H1 (cell line): ENCODE results near the gene SENP1. TPM values are rescaled to one million over a fixed set of nuclear protein-coding genes. Genes with fewer than 3 reads are reported as not detected.

ENCODE experiments used
- ATF3 ChIP-seq: IDR thresholded peaks from 2 replicates; pipeline ENCODE4 v1.6.1; 2011; ENCODE audit warnings: low read depth, mild to moderate bottlenecking, low read length; ENCODE audit not compliant: insufficient read depth
- CBX8 ChIP-seq: fragments of 300-800, 300-1000 bp; sonication (generic); IDR thresholded peaks from 2 replicates; pipeline ENCODE4 v1.7.1; 2016; ENCODE audit warnings: low read depth, low read length, borderline replicate concordance
- CHD7 ChIP-seq: fragments of 300-600 bp; sonication (generic); IDR thresholded peaks from 2 replicates; pipeline ENCODE4 v1.7.1; 2012; ENCODE audit warnings: low read length, moderate library complexity, mild to moderate bottlenecking, inconsistent platforms; ENCODE audit not compliant: insufficient replicate concordance
- POLR2AphosphoS5 ChIP-seq: IDR thresholded peaks from 2 replicates; pipeline ENCODE4 v1.6.1; 2011; ENCODE audit warnings: low read depth, low read length
- SRF ChIP-seq: IDR thresholded peaks from 2 replicates; pipeline ENCODE4 v1.6.1; 2011; ENCODE audit warnings: mild to moderate bottlenecking, low read depth, low read length, moderate library complexity
- TBP ChIP-seq: IDR thresholded peaks from 2 replicates; pipeline ENCODE4 v1.6.1; 2011; ENCODE audit warnings: low read depth, low read length, improper control_type of control experiment
- TEAD4 ChIP-seq: IDR thresholded peaks from 2 replicates; pipeline ENCODE4 v1.6.1; 2012; ENCODE audit warnings: low read depth, low read length, inconsistent platforms, mixed read lengths
- polyA plus RNA-seq, 7 experiments: library from polyadenylated mRNA; depleted of rRNA in 3 of 7; stranded (reverse) in 5 of 7; unstranded in 2 of 7; fragments of >200 nt in 5 of 7; fragments of 200-250 nt in 2 of 7; gene quantifications; 1 replicate in 5 of 7; 2 replicates in 1 of 7; 4 replicates in 1 of 7; pipeline versions ENCODE4 v1.2.1 to v1.2.3, GENCODE V29; 2011 to 2013; ENCODE audit warnings: missing spikeins in 2 of 7, mixed read lengths in 2 of 7
- total RNA-seq: library from RNA; stranded (reverse); fragmentation: NEBNext Ultra II Directional; extraction: Animal tissue kit (Norgen Biotek cat#: 25700); gene quantifications from 2 replicates; pipeline ENCODE4 v1.2.1, GENCODE V29; 2021

The SENP1 gene
- total and polyA plus RNA-seq, 2 of the 8 experiments (the other 6 are each of a cell fraction or from before 2014, with no cell fraction given), result 14.2 to 31.5 TPM

DNA sequence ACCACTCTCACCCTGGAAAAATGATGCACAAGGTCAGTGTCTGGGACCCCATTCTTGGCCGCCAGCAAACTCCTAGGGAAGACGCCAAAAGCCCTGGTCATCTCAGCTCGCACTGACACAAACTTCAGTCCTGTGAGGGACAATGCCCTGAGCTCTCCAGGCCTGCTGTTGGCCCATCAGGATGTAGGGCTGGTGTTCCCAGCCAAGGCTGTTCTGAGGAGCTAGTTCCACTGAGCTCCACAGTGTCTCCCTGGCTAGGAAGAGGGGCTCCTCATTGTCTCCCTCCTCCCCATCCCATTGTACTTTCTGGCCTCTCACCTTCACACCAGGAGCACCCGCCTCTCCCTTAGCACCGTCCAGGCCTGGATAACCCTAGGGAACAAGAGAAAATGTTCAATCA lies 112.4 kb downstream of the SENP1 start (continued):
- no peak for TF ChIP-seq CHD7
- no peak for TF ChIP-seq POLR2AphosphoS5
- TF ChIP-seq TEAD4, result no peak
- no peak for TF ChIP-seq SRF
- TF ChIP-seq ATF3, result no peak
- TF ChIP-seq CBX8, result no peak
- no peak for TF ChIP-seq TBP
